ENCODE measurements around the gene IFNA1.
"Not testable (repeated sequence)": the region's sequence is repeated elsewhere in the genome, so short reads cannot be mapped to it uniquely, and the experiment has no call there.

IFNA1 gene

GRCh38 chr9:21449312-21449711 is 9.1 kb downstream of the IFNA1 start:
- DNase-seq: not testable (repeated sequence)

GRCh38 chr9:21450733-21451394 is 10.6 kb downstream of the IFNA1 start:
- DNase-seq: no peak

GRCh38 chr9:21452681-21453080 is 12.4 kb downstream of the IFNA1 start:
- no peak for DNase-seq

- peak; percentile 31 for DNase-seq
Observed at GRCh38 chr9:21454149-21454548, 13.9 kb downstream of the IFNA1 start.

GRCh38 chr9:21455320-21455719 is 15.1 kb downstream of the IFNA1 start:
- peak; percentile 9 for DNase-seq

GRCh38 chr9:21461377-21461776 is 21.1 kb downstream of the IFNA1 start:
- no peak for DNase-seq

- DNase-seq: no peak
Observed at GRCh38 chr9:21465138-21465537, 24.9 kb downstream of the IFNA1 start.

GRCh38 chr9:21465859-21466518 is 25.8 kb downstream of the IFNA1 start:
- peak; percentile 15 for DNase-seq

- DNase-seq: no peak
Observed at GRCh38 chr9:21470126-21470525, 29.9 kb downstream of the IFNA1 start.

- DNase-seq: no peak
Observed at GRCh38 chr9:21473236-21473635, 33.0 kb downstream of the IFNA1 start.

GRCh38 chr9:21477466-21477865 is 37.2 kb downstream of the IFNA1 start:
- no peak for DNase-seq

- DNase-seq: no peak
Observed at GRCh38 chr9:21479152-21479702, 39.0 kb downstream of the IFNA1 start.

GRCh38 chr9:21481470-21482056 is 41.3 kb downstream of the IFNA1 start:
- no peak for DNase-seq

GRCh38 chr9:21482213-21482612 is 42.0 kb downstream of the IFNA1 start, which contains the start of gene IFNE:
Gene IFNE (minus strand): TSS chr9:21482313. CDS start chr9:21481694, 619 bp downstream.
- DNase-seq: no peak
